Measurements from ENCODE around the gene ANKS1A. TPM values are rescaled to one million over a fixed set of nuclear protein-coding genes. Genes with fewer than 3 reads are reported as not detected.

ANKS1A gene
- total RNA-seq, 1 donor from 2014 or later: 9.9 TPM

GRCh38 chr6:35084511-35085203 is 195.6 kb downstream of the ANKS1A start:
- DNase-seq (ENCODE audit: low spot score): no peak

GRCh38 chr6:35085359-35086281 is 196.6 kb downstream of the ANKS1A start:
- no peak for DNase-seq (ENCODE audit: low spot score)

DNA sequence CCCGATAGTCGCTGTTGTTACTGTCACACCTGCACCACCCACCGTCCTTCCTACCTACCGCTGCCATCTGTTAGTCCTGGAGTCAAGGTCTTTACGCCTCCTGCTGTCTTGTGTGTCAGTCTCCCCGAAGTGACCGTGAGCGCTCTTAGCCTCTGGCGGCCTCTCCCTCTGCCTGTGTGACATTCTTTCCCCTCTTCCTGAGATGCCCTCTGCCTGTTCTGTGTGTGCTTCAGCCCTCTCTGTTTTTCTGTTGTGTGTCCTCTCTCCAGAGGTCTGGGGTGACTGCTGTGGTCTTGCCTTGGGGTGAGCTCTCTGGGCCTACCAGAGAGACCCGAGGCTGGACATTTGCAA is 197.2 kb downstream of the ANKS1A start:
- DNase-seq (ENCODE audit: low spot score): no peak

DNA sequence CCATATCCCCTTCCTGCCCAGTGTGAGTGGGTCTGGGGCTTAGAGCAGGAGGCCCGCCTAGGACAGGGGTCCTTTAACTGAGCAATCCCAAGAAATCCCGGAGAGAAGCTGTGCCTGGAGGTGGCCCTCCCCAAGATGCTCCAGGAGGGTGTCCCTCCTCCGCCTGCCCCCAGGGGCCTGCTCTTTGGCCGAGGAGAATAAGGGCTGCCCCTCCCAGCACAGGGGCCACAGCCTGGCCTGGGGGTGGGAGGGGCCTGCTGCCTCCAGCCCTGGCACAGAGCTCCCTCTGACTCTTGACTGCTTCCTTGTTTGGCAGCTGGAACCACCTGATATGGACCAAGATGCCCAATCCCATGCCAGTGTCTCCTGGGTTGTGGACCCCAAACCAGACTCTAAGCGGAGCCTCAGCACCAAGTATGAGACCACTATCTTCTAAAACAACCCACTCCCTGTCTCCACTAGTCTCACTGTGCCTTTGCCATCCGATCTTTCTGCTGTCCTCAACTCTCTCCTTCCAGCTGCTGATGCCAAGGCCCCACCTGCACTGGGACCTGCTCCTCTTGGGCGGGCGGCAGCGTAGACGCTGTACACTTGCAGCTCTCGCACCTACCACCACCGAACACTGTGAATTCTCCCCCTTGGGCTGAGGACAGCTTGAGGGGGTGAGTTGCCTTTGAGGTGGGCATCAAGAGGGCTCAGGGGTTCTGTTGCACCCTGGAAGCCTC is 197.7 kb downstream of the ANKS1A start:
- no peak for DNase-seq (ENCODE audit: low spot score)

- no peak for DNase-seq (ENCODE audit: low spot score)
These were observed 198.6 kb downstream of the ANKS1A start for GRCh38 chr6:35087361-35088280.

DNA sequence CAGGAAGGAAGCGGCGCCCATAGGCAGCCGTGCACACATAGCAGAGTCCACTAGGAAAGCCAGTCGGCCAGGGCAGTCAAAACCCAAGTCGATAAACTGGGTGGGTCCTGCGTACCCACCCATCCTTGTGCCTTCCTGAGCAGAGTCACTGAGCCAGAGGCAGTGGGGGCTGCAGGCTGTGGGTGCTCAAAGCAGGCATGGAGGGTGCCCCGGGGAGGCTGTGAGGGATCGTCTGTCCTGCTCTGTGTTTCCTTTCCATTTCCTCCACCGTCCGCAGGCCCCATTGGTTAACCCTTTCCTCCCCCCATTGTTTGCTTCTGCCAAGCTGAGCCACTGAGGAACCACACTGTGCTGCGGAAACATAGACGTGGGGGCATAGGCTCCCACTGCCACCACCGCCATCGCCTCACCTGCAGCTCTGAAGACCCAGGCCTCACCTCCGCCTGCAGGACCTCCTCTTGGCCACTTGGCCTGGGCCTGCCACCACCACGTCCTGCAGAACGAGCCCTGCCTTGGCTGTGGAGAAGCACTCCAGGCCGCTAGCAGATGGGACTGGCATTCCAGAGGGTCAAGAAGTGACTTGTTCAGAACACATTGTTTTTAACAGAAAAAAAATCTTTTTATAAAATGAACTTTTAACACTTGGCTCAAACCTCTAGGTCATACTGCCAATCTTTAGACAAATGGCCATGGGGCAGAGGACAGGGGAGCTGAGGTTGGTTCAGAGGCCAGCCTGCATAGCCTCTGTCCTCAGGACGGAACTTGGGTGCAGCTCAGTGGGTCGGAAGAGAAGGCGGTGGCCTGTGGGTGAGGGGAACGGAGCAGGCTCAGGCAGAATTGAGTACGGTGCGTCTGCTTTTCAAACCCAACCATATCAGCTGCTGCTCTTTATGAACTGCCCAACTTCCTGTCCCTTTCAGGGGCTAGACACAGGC is 199.5 kb downstream of the ANKS1A start:
- DNase-seq (ENCODE audit: low spot score): no peak

DNA sequence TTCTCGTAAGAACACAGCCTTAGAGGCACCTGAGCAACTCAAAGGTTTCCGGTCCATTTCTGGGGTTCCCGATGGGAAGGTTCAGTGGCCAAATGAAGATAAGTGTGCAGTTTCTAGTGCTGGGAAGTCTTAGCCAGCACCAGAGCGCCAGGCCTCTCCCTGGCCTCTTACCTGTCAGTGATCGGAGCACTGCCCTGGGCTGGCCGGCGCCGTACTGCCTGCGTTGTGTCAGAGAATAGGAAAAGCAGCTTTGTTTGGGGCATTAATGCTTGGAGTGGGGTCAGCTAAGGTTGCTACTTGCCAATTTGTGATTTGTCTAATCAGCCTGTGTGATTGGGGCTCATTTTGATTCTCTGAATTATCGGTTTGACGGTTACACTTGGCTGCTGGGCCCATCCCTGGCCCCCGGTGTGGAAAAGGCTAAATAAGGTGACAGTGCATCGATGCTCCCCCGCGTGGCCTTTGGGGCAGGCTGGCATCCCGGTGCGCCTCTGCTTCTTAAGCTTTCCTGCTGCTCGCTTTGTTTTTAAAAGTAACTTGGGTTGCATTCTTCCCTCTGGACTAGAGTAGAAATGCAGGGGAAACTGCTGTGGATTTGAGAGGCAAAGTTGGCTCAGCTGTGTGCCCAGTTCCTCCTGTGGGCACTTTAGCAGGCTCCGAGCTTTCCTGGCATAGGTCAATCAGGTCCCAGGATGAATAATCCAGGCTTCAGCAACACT is 200.3 kb downstream of the ANKS1A start:
- DNase-seq (ENCODE audit: low spot score): no peak

- DNase-seq (ENCODE audit: low spot score): peak; percentile 21
These were observed 201.0 kb downstream of the ANKS1A start for GRCh38 chr6:35089935-35090505.

DNA sequence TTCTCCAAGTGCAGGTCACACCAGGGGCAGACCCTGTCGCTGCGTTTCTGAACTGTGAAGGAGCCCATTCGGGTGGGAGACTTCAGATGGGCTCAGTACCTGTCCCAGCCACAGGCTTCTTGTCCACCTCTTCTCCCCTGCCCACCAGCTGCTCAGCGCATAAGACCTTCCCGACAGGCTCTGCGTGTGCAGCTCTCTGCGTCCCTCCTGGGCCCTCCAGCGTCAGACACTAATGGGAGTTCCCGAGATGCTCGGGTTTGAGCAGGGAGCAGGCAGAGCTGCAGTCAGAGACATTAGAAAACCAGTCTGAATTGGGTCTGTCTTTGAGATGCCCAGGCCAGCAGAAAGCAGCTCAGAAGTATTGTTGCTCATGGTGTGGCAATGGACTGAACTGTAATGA is 201.7 kb downstream of the ANKS1A start:
- no peak for DNase-seq (ENCODE audit: low spot score)

GRCh38 chr6:35091346-35092083 is 202.5 kb downstream of the ANKS1A start:
- DNase-seq (ENCODE audit: low spot score): no peak

GRCh38 chr6:35092362-35093117 is 203.5 kb downstream of the ANKS1A start:
- peak; percentile 26 for DNase-seq (ENCODE audit: low spot score)

GRCh38 chr6:35093118-35093445 is 204.0 kb downstream of the ANKS1A start:
- no peak for DNase-seq (ENCODE audit: low spot score)

DNA sequence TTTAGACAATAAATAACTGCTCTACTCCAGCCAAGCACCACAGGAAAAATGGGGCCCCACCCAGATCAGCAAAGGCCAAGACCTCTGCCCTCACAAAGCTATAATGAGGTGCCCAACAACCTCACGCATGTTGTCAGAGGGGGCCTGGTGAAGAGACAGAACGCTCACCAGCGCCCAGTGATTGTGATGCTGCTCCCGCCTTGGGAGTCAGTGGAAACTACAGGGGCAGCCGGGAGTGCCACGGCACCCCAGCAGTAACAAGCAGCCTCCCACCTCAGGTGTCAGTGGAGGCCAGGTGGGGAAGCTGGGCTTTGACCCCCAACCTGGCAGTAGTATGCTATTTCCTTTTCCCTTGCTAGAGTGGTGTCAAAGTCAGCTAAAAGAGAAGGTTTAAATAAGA is 204.7 kb downstream of the ANKS1A start:
- no peak for DNase-seq (ENCODE audit: low spot score)

DNA sequence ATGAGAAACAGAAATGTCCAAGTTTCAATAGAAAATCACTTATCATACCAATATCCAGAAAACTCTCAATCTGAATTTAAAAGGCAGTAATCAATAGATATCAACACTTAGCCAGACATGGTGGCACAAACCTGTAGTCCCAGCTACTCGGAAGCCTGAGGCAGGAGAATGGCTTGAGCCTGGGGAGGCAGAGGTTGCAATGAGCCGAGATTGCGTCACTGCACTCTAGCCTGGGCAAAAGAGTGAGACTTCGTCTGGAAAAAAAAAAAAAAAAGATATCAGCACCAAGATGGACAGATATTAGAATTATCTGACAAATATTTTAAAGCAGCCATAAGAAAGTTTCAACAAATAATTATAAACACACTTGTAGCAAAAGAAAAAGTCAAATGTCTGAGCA is 205.1 kb downstream of the ANKS1A start:
- no peak for DNase-seq (ENCODE audit: low spot score)

DNA sequence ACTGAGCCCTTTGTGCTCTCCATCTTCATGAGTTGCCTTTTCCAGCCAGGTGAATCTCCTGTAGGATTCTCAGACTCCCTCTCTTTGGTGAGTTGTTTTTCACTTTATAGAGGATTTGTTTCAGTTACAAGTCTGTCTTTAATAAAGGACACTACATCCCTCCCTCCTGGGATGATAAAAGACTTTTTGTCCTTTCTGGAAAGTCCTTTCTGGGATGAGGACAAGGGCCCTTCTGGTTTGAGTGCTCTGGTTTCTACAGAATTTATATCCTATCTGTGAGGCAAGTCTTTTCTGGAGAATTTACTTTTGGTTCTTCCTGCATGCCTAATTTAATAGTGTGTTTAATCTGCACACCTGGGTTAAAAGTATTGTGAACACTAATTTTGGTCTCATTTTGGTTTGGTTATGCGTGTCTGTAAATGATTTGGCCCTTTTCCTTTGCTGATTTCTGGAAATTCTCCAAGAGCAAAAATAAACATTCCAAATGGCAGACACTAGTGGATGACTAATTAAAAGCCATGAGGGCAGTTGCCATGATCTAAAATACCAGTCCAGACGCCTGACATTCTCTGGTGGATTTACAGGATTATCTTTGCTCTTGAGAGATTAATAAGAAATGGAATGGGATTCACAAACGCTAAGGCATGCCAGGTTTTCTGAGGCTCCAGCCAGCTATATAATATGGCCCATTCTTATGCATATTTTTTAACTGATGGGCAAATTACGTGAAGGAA is 207.2 kb downstream of the ANKS1A start:
- peak; percentile 58 for DNase-seq (ENCODE audit: low spot score)

DNA sequence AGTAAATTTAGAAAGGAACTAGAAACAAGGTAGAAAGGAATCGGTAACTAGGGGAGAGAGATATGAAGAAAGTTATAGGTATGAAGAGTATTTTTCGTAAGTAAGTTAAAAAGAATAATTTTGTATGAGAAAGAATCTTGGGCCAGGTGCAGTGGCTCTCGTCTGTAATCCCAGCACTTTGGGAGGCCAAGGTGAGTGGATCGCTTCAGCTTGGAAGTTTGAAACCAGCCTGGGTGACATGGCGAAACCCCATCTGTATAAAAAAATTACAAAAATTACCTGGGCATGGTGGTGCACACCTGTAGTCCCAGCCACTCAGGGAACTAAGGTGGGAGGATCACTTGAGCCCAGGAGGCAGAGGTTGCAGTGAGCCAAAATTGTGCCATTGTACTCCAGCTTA is 210.1 kb downstream of the ANKS1A start:
- DNase-seq (ENCODE audit: low spot score): no peak

GRCh38 chr6:35105078-35105477 is 216.0 kb downstream of the ANKS1A start:
- DNase-seq (ENCODE audit: low spot score): no peak
